Epithelial cell of alveolus of lung (primary cell): ENCODE results near the gene WFDC12. TPM values are rescaled to one million over a fixed set of nuclear protein-coding genes. Genes with fewer than 3 reads are reported as not detected.

Experiments
- total RNA-seq: library from RNA; depleted of rRNA; stranded (reverse); fragments of >200 nt; gene quantifications from 2 replicates; pipeline ENCODE4 v1.2.1, GENCODE V29; 2015

Gene WFDC12
- not detected in 2 replicates for total RNA-seq

GRCh38 chr20:45124365-45124764 lies at the start of gene WFDC12:
TSS of gene WFDC12 (minus strand) at chr20:45124465. CDS start at chr20:45124447, 18 bp downstream.

GRCh38 chr20:45114465-45115385 lies 9.5 kb downstream of the WFDC12 start, which contains the start of gene WFDC5:
TSS of gene WFDC5 (minus strand) at chr20:45115174. CDS start at chr20:45115083, 91 bp downstream.

GRCh38 chr20:45100563-45101245 lies 23.6 kb downstream of the WFDC12 start, which contains the start of gene KCNS1:
TSS of gene KCNS1 (minus strand) at chr20:45101127. CDS start at chr20:45099236, 1,891 bp downstream.

Other genes with a start within 250 kb of the WFDC12 start
- 76.7 and 149 TPM in 2 replicates for gene YWHAB, start 238.8 kb downstream of the WFDC12 start, total RNA-seq
- gene PABPC1L, start 214.4 kb downstream of the WFDC12 start, total RNA-seq: 3.7 and 4.9 TPM in 2 replicates
- 26.7 and 54.7 TPM in 2 replicates for gene TOMM34, start 164.1 kb downstream of the WFDC12 start, total RNA-seq
- gene STK4, start 158.0 kb downstream of the WFDC12 start, total RNA-seq: 13.7 and 16.4 TPM in 2 replicates
- 0.26 TPM in 1 of 2 replicates, not detected in the other for gene KCNS1, start 23.3 kb downstream of the WFDC12 start, total RNA-seq
- not detected in 2 replicates for gene WFDC5, start 9.3 kb downstream of the WFDC12 start, total RNA-seq
- gene PI3, start 50.4 kb upstream of the WFDC12 start, total RNA-seq: not detected in 2 replicates
- gene SEMG1, start 82.6 kb upstream of the WFDC12 start, total RNA-seq: not detected in 2 replicates
- gene SEMG2, start 96.9 kb upstream of the WFDC12 start, total RNA-seq: not detected in 2 replicates
- 4.9 TPM in 1 of 2 replicates, not detected in the other for gene SLPI, start 130.1 kb upstream of the WFDC12 start, total RNA-seq
- gene RBPJL, start 182.4 kb upstream of the WFDC12 start, total RNA-seq: not detected in 2 replicates
- 0.80 TPM in 1 of 2 replicates, not detected in the other for gene MATN4, start 183.8 kb upstream of the WFDC12 start, total RNA-seq
- 54.1 and 176 TPM in 2 replicates for gene SDC4, start 224.0 kb upstream of the WFDC12 start, total RNA-seq
- gene SYS1, start 238.7 kb upstream of the WFDC12 start, total RNA-seq: 19.5 and 28.3 TPM in 2 replicates